HepG2 (cell line): ENCODE results near the gene PROX1. TPM values are rescaled to one million over a fixed set of nuclear protein-coding genes. Genes with fewer than 3 reads are reported as not detected.

Experiments used
- ARID5B ChIP-seq: IDR thresholded peaks from 2 replicates; pipeline ENCODE4 v1.4.0; 2020; ENCODE audit warnings: mild to moderate bottlenecking, missing genetic modification reagents
- BCL6 ChIP-seq: IDR thresholded peaks from 2 replicates; pipeline ENCODE4 v1.6.1; 2016; ENCODE audit warnings: missing genetic modification reagents, missing compliant biosample characterization
- FOXJ3 ChIP-seq: sonication (generic); formaldehyde crosslinking; IDR thresholded peaks from 2 replicates; pipeline ENCODE4 v1.4.0; 2020; ENCODE audit warnings: missing genetic modification reagents, mild to moderate bottlenecking, borderline replicate concordance
- FOXK1 ChIP-seq: sonication (generic); formaldehyde crosslinking; IDR thresholded peaks from 2 replicates; pipeline ENCODE4 v1.4.0; 2020; ENCODE audit warnings: low read depth, missing genetic modification reagents, borderline replicate concordance
- HNF1A ChIP-seq, 2 experiments: sonication (generic) in 1 of 2; formaldehyde crosslinking in 1 of 2; IDR thresholded peaks; 2 replicates each; pipeline versions ENCODE4 v1.4.0 to v1.6.1; 2016 to 2020; ENCODE audit warnings: borderline replicate concordance in 1 of 2, low read depth in 1 of 2, mild to moderate bottlenecking in 1 of 2, missing genetic modification reagents in 1 of 2
- MIXL1 ChIP-seq: IDR thresholded peaks from 2 replicates; pipeline ENCODE4 v1.6.1; 2016
- MXD4 ChIP-seq: IDR thresholded peaks from 2 replicates; pipeline ENCODE4 v1.6.1; 2016; ENCODE audit warnings: mild to moderate bottlenecking, missing biosample characterization, missing genetic modification reagents
- NR2C2 ChIP-seq: sonication (generic); formaldehyde crosslinking; IDR thresholded peaks from 2 replicates; pipeline ENCODE4 v1.4.0; 2020; ENCODE audit warnings: missing genetic modification reagents, mild to moderate bottlenecking, moderate library complexity, borderline replicate concordance
- PAXIP1 ChIP-seq: sonication (generic); formaldehyde crosslinking; conservative IDR thresholded peaks from 2 replicates; pipeline ENCODE4 v1.4.0; 2020; ENCODE audit warnings: mild to moderate bottlenecking, missing genetic modification reagents, moderate library complexity
- POGZ ChIP-seq: sonication (generic); formaldehyde crosslinking; IDR thresholded peaks from 2 replicates; pipeline ENCODE4 v1.4.0; 2020; ENCODE audit warnings: mild to moderate bottlenecking, missing genetic modification reagents
- PPARG ChIP-seq: conservative IDR thresholded peaks from 2 replicates; pipeline ENCODE4 v1.6.1; 2016; ENCODE audit warnings: missing biosample characterization, missing genetic modification reagents
- SAP130 ChIP-seq: IDR thresholded peaks from 2 replicates; pipeline ENCODE4 v1.6.1; 2016; ENCODE audit warnings: low read depth
- SIX4 ChIP-seq: sonication (generic); formaldehyde crosslinking; IDR thresholded peaks from 2 replicates; pipeline ENCODE4 v1.4.0; 2020; ENCODE audit warnings: missing genetic modification reagents
- SKI ChIP-seq: fragments of 450-650 bp; IDR thresholded peaks from one replicate; pipeline ENCODE4 v1.6.1; 2018; ENCODE audit warnings: mild to moderate bottlenecking; ENCODE audit not compliant: partially characterized antibody
- TBX2 ChIP-seq: sonication (generic); formaldehyde crosslinking; IDR thresholded peaks from 2 replicates; pipeline ENCODE4 v1.5.0; 2020; ENCODE audit warnings: missing genetic modification reagents, mild to moderate bottlenecking, borderline replicate concordance
- THAP11 ChIP-seq: IDR thresholded peaks from 2 replicates; pipeline ENCODE4 v1.6.1; 2016; ENCODE audit warnings: missing biosample characterization, missing genetic modification reagents
- ZFP36 ChIP-seq: fragments of 150-350 bp; IDR thresholded peaks from 2 replicates; pipeline ENCODE4 v1.6.1; 2018; ENCODE audit warnings: borderline replicate concordance, low read length, low read depth; ENCODE audit not compliant: partially characterized antibody
- ZNF746 ChIP-seq: sonication (generic); formaldehyde crosslinking; IDR thresholded peaks from 2 replicates; pipeline ENCODE4 v1.8.0; 2022; ENCODE audit warnings: mild to moderate bottlenecking, missing genetic modification reagents
- ZNF850 ChIP-seq: sonication (generic); formaldehyde crosslinking; conservative IDR thresholded peaks from 2 replicates; pipeline ENCODE4 v1.9.0; 2021; ENCODE audit warnings: mild to moderate bottlenecking, missing genetic modification reagents
- polyA plus RNA-seq, 8 experiments: library from polyadenylated mRNA; depleted of rRNA in 3 of 8; stranded (reverse) in 7 of 8; unstranded in 1 of 8; fragments of >200 nt; fragmentation: Illumina TruSeq in 4 of 8; extraction: Trizol in 4 of 8; gene quantifications; 2 replicates each; pipeline versions ENCODE4 v1.2.1 to v1.2.3, GENCODE V29; 2011 to 2016; ENCODE audit warnings: low read depth in 4 of 8, missing spikeins in 1 of 8, mixed read lengths in 1 of 8; ENCODE audit not compliant: insufficient read depth in 1 of 8
- total RNA-seq, 5 experiments: library from RNA; depleted of rRNA; stranded (reverse); fragments of >200 nt; fragmentation: Illumina TruSeq; extraction: Trizol; gene quantifications; 2 replicates each; pipeline ENCODE4 v1.2.3, GENCODE V29; 2016; ENCODE audit warnings: low read depth in 1 of 5

PROX1 gene
- total and polyA plus RNA-seq, 2 of the 13 experiments (the other 11 are each of a cell fraction or from before 2014, with no cell fraction given): 12.3 to 30.2 TPM

GRCh38 chr1:214027498-214027897 lies 39.7 kb downstream of the PROX1 start (continued):
- TF ChIP-seq PAXIP1 (peak; percentile 71), THAP11 (CRISPR knock-in tag) (peak; percentile 36; the same call in 1 of the 2 replicates), MIXL1 (peak; percentile 50; the same call in 1 of the 2 replicates), SKI (peak; percentile 83), POGZ (CRISPR knock-in tag) (peak; percentile 64; the same call in 1 of the 2 replicates), HNF1A (IDR thresholded peaks at IDR 0.05; ENCODE audit: low read depth) (peak; percentile 71; the same call in 1 of the 2 replicates), HNF1A (CRISPR knock-in tag; IDR thresholded peaks at IDR 0.05; ENCODE audit: borderline replicate concordance) (no peak), SAP130 (CRISPR knock-in tag) (peak; percentile 51), ZNF850 (CRISPR knock-in tag) (no peak), MXD4 (CRISPR knock-in tag) (no peak), ZFP36 (no peak), ARID5B (CRISPR knock-in tag) (peak; percentile 96), SIX4 (CRISPR knock-in tag) (peak; percentile 48; the same call in 1 of the 2 replicates), BCL6 (peak; percentile 94), TBX2 (CRISPR knock-in tag) (peak; percentile 31; the same call in 1 of the 2 replicates), PPARG (CRISPR knock-in tag) (peak; percentile 75; the same call in 1 of the 2 replicates), FOXK1 (CRISPR knock-in tag) (peak; percentile 53; the same call in 1 of the 2 replicates), FOXJ3 (peak; percentile 90; the same call in 1 of the 2 replicates), NR2C2 (CRISPR knock-in tag) (peak; percentile 37; the same call in 1 of the 2 replicates), ZNF746 (no peak)
